Stimulated activated CD8-positive, alpha-beta memory T cell treated with anti-CD3 and anti-CD28 coated beads, Interleukin-4, amount 100 ng/mL, for 48 hours (primary cell): ENCODE measurements around the gene ZNF516.
"Not testable (repeated sequence)": the region's sequence is repeated elsewhere in the genome, so short reads cannot be mapped to it uniquely, and the experiment has no call there.

Experiments
- DNase-seq: peaks from one replicate; pipeline ENCODE4 v3.0.0-alpha.2; 2020

ZNF516 gene

DNA sequence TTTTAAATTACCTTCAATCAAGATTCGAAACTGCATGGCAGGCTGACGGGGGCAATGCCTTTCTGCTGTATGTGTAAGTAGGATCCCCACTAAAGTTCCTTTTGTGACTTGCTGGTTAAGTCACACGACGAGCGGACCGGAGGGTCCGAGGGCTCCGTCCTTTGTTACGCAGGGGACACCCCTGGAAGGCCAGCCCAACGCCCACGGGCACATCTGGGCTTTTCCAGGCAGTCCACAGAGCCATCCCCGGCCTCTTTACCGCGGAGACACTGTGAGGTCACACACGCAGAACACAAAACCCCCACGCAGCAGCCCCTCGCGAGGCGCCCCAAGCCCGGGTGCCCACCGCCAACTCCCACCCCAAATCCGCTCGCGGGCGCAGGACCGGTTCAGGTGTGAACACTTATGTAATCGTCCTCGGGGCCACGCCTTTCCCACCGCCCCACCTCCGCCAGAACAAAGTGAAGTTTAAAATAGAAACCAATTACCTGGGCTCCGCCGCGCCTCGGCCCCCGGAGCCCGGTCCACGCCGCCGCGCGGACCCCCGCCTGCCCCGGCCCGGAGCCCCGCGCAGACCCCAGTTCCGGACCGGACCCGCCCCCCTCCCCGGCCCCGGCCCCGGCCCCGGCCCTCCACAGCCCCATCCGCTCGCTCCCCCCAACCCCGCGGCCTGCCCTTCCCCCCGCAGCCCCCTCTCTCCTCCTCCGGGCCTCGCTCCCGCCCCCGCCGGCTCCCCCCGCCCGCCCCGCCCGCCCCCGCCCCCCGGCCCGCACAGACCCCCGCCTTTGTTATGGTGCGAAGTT lies 4.2 kb downstream of the ZNF516 start:
- DNase-seq: peak; percentile 56

DNA sequence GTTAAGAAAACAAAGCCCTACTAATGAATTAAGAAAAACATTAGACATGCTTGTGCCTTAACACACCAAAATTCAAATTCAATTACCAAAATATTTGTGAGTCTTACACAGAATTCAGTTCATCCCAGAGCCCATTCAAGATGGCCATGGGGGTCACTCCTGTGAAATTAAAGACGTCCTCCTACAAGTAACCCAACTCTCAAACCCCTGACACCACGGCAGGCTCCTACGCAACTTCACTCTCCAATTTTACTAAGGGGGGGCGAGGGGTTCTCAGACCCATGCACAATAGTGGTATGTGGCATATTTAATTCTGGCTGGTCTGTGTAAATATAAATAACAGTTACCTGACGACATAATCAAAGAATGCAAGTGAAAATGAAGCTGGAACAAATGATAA lies 5.0 kb downstream of the ZNF516 start:
- DNase-seq: no peak

DNA sequence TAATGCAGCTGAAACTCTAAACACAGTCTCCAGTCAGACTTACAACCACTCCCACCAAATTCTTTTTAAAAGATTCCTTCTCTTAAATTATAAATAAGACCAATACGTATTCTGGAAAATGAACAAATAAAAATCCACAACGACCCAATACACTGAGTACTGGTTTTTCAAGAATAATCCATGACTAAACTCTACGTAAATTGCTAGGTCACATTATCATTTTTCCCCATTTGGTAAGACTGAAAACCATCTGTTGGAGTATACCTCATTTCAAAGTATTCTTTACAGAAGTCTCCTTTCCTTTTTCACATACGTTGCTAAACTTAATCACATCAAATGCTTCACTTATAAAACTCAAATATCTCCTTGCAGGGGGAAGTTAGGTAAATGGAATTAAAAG lies 6.0 kb downstream of the ZNF516 start:
- no peak for DNase-seq

DNA sequence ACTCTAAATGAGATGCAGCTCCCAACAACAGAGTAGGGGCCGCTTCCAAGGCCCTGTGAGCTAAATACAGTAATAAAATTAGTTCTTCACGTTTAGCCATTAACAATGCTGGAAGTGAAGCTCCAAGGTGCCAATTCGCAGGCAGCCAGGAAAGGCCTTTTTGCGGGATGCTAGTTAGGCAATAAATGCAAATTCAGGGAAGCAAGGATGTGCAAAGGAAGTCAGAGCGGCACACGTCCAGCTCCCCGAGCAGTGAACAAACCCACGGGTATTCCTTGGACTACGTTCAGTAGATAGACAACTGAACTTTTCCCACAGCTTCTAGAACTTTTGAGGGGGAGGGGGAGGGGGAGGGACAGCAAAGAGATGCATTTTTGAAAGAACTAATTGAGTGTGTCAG lies 6.9 kb downstream of the ZNF516 start:
- DNase-seq: no peak

DNA sequence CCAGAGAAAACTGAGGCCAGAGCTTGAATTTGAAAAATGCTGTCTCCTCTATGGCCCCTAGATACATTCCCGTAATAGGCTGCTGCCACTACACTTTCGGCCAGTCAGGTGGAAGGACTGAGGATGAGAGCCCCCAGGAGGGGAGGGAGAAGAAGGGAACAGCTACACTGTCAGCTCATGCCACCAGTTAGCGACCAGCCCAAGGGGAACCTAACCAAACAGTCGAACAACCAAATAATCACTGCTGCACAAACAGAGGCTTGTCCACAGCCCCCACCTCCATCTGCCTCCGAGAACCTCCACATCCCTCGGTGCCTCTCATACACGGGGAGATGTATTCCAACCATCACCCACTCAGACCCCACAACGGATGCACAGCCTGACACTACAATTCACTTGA lies 7.3 kb downstream of the ZNF516 start:
- no peak for DNase-seq

DNA sequence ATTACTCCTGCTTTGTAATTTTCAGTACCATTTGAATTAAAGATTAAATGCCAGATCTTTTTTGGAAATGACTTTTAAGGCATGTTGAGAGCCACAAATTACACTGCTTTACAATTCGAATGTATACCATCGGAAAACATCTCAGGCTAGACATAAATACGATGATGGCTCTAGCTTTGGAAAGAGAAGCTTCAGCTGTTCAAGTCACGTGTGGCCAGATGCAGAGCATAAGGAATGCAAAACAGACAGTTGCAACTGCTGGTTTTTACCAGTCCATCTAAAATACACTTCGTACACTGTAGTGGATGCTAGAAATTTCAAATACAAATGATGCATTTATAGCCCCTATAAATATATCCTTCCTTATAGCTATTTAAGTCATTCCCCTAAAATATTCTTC lies 8.0 kb downstream of the ZNF516 start:
- DNase-seq: no peak

DNA sequence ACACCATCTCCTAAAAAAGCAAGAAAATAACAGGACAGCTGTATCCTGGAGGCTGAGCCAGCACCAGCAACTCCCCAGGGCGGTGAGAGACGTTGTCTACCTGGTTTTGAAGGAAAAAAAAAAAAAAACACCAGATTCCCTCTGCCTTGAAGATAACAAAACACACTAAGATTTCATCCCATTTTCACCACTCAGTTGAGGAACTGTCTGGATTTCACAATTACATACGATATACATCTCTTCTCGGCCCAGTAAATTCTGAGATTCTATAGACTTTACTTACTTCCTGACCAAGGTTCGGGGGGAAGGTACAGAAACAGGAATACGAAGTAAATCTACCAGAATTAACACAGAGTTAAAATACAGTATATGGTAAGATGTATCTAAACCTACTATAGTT lies 8.5 kb downstream of the ZNF516 start:
- DNase-seq: no peak

DNA sequence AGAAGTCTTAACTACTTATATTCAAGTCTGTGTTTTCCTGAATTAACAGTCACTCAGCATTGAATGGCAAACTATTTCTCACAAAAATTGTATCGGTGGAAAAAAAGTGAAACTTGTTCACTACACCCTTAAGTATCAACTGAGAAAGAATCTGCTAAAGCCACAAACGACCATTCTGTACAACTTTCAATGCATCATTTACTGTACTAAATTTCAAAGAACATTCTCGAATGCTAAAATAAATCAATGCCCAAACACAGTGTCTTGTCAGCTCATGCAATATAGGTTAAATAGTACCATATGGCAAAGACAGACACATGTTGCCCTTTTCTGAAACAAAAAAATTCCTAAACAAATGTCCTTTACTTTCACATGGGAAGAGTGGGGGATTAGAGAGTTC lies 9.0 kb downstream of the ZNF516 start:
- no peak for DNase-seq

DNA sequence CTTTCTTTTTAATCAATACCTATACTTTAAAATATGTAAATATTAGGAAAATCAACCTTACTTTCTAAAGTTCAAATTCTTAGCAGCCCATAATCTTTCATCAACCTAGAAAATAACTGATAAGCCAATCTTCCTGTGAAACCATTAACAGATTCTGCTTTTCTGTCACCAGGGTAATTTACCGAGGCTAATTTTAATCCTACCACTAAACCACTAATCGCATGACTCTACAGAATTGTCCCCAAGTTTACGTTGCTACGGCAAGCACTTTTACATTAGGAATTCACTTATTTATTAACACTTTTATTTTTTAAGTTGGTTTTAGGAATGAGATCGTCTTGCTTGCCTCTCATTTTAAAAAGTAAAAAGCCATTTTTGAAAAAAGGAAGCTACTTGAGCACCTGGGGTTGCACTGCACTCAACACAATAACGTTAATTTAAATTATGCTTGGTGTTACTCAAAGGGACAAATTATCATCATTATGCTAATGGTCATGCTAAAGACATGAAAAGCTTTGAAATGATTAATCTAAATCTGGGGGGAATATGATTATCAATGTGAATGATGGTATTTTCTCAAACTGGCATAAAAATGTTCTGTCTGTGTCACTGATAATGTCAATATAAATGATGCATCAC lies 10.2 kb downstream of the ZNF516 start:
- DNase-seq: no peak

DNA sequence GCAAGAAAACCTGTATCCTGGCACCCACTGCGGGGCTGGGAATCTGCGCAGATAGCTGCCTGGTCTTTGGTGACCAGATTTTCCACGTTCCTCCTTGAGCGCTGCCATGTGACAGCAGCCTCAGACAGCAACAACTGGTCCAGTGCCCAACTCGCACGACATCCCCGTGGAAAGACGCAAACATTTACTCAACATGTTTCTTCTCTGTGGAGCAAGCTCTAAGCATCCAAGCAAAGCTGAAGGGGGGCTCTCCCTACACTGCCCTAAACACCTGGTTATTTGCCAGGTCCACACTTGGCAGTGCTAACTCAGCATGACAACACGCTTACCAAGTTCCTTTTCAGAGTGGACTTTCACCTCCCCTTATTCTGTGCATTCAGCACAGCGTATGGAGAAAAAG lies 11.3 kb downstream of the ZNF516 start:
- no peak for DNase-seq

DNA sequence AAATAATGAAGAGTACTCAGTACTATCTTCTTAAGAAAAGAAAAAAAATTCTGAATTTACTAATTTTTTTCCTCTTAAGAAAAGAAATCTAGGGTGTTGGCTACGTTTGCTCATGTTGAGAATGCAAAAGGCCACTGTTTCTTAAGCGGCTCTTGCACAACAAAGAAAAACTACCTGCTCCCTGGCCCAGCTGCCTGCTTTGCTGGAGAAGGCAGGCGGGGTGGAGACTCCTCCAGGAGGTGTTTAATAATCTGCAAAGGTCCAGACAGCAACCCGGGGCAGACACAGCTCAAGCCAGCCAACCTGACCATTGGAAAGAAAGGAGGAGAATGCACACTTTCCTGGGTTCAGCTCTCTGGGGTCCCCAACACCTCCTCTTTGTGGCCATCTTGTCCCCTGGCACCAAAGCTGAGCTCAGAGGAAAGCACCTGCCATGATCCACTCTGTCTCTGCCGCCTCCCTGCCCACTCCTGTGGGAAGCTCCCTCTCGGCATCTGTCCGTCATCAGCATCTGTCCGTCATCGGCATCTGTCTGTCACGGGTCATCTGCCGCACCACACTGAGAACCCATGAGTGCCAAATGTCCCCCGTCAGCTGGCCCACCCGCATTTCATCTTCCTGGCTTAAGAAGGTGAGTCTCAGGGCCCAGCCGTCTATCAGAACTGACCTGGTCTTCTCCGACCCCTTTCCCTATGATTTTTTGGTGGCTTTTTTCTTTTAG lies 11.9 kb downstream of the ZNF516 start:
- no peak for DNase-seq

DNA sequence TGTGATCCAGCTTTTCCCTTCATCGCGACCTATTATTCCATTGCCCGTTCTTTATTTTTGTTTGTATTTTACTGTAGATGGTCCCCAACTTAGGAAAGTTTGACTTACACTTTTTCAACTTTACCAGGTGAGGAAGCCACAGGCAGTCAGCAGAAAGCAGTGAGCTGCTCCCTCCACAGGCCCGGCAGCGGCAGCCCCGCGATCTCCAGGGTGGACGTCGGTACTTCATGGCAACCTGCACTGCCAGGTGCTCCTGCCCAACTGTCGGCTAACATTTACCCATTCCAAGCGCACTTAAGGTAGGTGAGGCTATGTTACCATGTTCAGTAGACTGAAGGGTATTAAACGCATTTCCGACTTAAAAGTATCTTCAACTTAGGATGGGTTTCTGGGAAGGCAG lies 12.8 kb downstream of the ZNF516 start:
- no peak for DNase-seq

DNA sequence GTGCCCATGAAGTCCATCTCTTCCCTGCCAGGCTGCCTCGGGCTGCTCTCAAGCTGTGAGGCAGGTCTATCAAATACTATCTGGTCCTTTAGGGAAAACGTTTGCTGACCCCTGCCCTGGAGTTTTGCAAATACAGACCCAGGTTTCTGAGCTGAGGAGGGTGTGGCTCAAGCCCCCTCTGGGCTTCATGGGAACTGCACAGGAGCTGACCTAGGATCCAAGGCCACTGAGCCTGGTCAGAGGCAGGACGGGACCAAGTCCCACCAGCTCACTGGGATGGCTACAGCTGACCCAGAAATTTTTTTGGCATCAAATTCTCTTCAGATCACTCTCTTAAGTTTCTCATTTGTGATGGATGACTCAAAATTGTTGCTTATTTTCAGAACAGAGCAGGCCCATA lies 14.1 kb downstream of the ZNF516 start:
- DNase-seq: no peak

DNA sequence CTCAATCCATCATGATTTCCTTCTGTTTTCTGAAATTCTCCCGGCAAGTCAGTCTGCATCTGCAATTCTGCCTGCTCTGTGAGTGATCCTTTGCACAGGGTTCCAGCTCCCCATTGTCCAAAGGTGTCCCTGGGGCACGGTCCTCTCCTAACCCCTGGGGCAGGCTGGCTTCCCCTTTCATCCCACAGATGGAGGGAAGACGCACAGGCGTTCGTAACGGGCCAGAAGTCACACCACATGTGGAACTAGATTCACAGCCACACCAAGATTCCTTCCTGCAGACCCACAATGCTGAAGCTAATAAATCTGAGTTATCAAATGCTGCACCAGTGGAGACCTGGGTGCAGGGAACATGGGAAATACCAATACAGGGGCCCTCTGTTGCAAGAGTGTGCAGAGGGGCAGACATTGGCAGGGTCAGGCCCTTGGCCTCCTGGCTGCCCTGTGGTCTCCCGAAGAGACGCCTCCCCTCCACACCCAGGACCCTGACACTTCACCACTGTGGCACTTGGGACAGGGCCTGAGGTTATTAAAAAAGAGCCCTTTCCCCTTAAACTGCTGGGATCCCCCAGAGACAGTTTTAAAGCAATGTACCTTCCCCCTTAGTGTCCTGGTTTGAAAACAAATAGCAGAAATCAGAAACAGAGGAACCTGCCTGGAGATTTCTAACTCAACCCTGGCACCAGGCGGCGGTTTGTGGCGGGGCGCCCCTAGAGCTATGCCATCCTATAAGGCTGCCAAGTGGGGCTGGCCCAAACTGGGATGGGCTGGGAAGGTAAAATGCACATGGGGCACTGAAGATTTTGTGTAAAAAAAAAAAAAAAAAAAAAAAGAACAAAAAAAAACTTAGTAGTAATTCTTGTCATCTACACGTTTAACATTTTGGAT lies 15.4 kb downstream of the ZNF516 start:
- no peak for DNase-seq

DNA sequence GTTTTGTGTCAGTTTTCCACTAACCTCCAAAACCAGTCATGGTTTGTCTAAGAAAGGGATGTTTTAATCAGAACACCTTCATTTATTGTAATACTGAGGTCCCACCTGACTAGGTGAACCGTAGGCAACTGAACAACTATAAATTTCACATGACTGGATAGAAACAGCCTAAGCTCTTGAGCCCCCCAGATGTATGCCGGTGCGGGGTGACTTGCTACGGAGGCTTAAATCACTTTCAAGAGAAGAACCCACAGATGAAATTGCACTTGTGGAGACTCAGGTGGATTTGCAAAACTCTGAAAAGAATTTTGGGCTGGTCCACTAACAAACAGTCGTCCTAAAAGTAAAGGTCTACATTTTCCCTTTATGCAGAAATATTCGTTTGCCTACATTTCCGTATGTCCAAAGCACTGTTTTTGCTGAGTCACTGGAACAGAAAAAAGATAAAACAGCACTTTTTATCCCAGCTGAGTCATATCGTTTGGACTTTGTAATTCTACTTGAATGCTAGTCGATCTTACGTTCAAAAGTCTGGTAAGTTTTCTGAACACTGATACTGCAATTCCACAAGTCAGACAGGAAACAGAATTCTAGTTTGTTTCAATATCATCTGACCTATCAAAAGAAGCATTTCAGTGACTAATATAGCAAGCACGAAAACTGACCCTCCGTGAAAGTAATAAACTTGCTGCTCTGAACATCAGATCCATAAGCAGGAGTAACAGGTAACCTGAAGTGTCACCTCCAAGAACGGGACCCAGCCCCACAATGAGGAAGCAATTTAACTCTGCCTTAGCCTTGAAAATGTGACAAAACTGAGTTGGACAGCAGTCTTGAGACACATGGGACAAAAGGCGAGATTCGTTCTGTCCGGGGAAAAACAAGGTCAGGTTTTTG lies 18.1 kb downstream of the ZNF516 start:
- no peak for DNase-seq

DNA sequence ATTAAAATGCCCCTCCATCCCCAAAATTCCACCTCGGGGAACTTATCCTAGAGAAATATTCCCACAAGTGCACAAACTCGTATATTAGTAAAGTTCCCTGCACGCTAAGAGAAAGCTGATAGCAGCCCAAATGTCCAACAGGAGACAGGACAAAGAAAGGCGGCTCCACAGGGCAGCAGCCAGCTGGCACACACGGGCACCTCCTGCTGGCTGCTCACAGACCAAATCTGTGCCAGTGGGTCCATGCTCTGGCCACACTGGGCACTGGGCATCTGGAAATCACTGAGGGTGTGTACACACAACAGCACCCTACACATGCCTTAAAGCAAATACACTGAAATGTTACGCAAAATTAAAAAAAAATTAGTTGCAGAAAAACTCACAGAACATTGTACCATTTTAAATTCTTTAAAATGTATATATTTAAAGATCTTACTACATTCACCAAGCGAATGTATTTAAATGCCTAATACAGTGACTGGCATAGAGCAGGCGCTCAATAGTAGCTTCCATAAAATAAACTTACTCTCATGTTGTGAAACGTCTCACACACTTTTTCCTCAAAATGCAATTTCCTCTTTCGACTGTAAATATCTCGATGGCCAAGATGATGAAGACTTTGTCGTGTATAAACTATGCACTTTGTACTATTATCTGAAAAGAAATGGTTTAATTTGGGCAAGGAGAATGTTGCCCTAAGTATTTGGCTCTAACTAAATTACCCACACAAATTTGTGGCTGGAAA lies 19.4 kb downstream of the ZNF516 start:
- DNase-seq: no peak

DNA sequence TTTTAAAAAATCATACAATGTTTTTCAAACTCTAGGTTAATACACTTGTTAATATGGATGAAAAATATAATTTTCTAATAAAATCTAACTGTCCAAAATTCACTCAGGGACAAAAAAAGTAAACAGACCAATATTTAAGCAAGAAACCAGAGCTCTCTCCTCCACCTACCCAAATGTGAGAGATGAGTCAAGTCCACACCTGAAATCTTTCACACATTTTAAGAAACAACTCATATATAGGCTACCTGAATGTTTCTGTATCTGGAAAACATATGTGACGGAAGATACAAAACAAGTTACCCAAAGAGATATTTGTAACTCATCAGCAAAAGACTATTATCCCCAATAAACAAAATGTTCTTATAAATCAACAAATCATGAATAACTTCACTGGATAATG lies 20.2 kb downstream of the ZNF516 start:
- no peak for DNase-seq

DNA sequence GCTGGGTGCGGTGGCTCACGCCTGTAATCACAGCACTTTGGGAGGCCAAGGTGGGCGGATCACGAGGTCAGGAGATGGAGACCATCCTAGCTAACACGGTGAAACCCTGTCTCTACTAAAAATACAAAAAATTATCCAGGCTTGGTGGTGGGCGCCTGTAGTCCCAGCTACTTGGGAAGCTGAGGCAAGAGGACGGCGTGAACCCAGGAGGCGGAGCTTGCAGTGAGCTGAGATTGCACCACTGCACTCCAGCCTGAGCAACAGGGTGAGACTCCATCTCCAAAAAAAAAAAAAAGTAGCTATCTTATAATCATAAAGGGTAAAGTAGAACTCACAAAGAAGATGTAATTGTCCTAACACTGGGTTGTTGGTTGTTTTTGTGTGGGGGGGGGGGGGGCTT lies 21.5 kb downstream of the ZNF516 start:
- DNase-seq: not testable (repeated sequence)

DNA sequence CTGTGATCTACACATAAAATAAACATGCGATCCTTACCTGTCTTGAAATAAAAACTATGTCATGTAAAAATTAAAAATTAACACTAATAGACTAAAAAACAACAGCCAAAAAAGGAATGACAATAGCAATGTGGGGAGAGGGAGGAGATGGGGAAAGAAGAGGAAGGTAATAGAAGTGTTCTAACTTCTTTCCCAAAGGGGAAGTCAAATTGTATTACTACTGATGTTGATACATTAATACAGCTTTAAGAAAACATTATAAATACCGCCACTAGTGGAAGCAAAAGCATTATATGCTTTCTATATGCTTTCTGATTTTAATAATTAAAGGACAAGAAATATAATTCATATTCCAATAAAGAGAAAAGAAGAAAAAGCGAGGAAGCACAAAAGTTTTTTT lies 22.2 kb downstream of the ZNF516 start:
- DNase-seq: no peak

DNA sequence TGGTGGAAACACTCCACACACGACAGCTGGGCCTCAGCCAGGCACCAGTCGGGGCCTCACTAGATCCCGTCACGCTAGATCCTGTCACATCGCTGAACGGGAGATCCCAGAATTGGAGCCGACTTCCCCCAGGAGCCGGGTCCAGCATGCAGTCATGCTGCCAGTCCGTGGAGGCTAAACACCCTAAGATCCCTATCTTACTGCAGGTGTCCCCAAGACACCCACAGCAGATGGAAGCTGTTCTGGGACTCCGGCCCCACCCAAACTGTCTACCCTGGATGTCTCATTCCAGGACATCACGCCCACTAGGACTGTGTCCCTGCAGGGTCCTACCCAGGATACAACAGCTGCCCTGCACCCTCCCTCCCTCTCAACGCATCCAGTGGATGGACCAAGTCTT lies 23.4 kb downstream of the ZNF516 start:
- DNase-seq: no peak
